IMR-90 (cell line): ENCODE results near the gene ANKMY2. TPM values are rescaled to one million over a fixed set of nuclear protein-coding genes. Genes with fewer than 3 reads are reported as not detected.

Source experiments
- ATAC-seq: fragments of 200-7000 bp; cut with Tn5 transposase; 2 replicates; pipeline ENCODE4 v1.9.1; 2020; ENCODE audit warnings: low read depth, mild to moderate bottlenecking, moderate library complexity
- BruUV-seq: library from RNA; stranded (reverse); fragments of 400-500 nt; replicated peaks from 2 replicates; lab custom pipeline; 2021; lab: Mats Ljungman, UMichigan
- CTCF ChIA-PET: fragments of 300-600 bp; formaldehyde crosslinking; extraction: SDS; loops from one replicate; lab custom pipeline; 2021; ENCODE audit warnings: antibody characterized with exemption; lab: Yijun Ruan, JAX
- POLR2A ChIA-PET: fragments of 300-600 bp; sonication (Branson Sonifier 250); formaldehyde crosslinking; loops from one replicate; lab custom pipeline; 2022; ENCODE audit warnings: antibody characterized with exemption; ENCODE audit not compliant: unreplicated experiment; lab: Charles Lee
- DNase-seq: peaks from one replicate; pipeline ENCODE4 v3.0.0; 2013
- H2AFZ ChIP-seq: replicated peaks from 2 replicates; pipeline ENCODE3; 2013; ENCODE audit warnings: low read length, mild to moderate bottlenecking; ENCODE audit not compliant: poor library complexity
- H2AK5ac ChIP-seq: 2 replicates; pipeline ENCODE4 v1.6.1; 2013; ENCODE audit warnings: low read depth, low read length, inconsistent platforms
- H2AK9ac ChIP-seq: replicated peaks from 2 replicates; pipeline ENCODE3; 2013; ENCODE audit warnings: mild to moderate bottlenecking, low read depth, low read length, moderate library complexity; ENCODE audit not compliant: poor library complexity
- H2BK120ac ChIP-seq: 2 replicates; pipeline ENCODE4 v1.6.1; 2013; ENCODE audit warnings: low read depth, low read length, inconsistent platforms
- H2BK15ac ChIP-seq: 3 replicates; pipeline ENCODE4 v1.6.1; 2013; ENCODE audit warnings: low read depth, low read length, inconsistent platforms
- H2BK20ac ChIP-seq: 2 replicates; pipeline ENCODE4 v1.6.1; 2013; ENCODE audit warnings: low read depth, mild to moderate bottlenecking, inconsistent platforms, low read length, moderate library complexity
- H2BK5ac ChIP-seq: 2 replicates; pipeline ENCODE4 v1.6.1; 2013; ENCODE audit warnings: mild to moderate bottlenecking, low read depth, low read length, inconsistent platforms; ENCODE audit not compliant: poor library complexity, severe bottlenecking
- H3K14ac ChIP-seq: replicated peaks from 2 replicates; pipeline ENCODE4 v1.6.1; 2013; ENCODE audit warnings: low read depth, low read length, inconsistent platforms
- H3K18ac ChIP-seq: 2 replicates; pipeline ENCODE4 v1.6.1; 2013; ENCODE audit warnings: low read depth, low read length, control low read depth
- H3K23ac ChIP-seq: 2 replicates; pipeline ENCODE4 v1.6.1; 2013; ENCODE audit warnings: low read depth, low read length, inconsistent platforms
- H3K27ac ChIP-seq: 2 replicates; pipeline ENCODE4 v1.5.1; 2013; ENCODE audit warnings: mild to moderate bottlenecking, control low read depth, low read length; ENCODE audit not compliant: insufficient read depth
- H3K27me3 ChIP-seq: 2 replicates; pipeline ENCODE4 v1.6.1; 2013; ENCODE audit warnings: low read length; ENCODE audit not compliant: control insufficient read depth, insufficient read depth
- H3K36me3 ChIP-seq: 2 replicates; pipeline ENCODE4 v1.6.1; 2013; ENCODE audit warnings: low read length, mixed read lengths; ENCODE audit not compliant: control insufficient read depth, insufficient read depth
- H3K4ac ChIP-seq: 2 replicates; pipeline ENCODE4 v1.6.1; 2013; ENCODE audit warnings: low read depth, low read length, inconsistent platforms
- H3K4me1 ChIP-seq: 2 replicates; pipeline ENCODE4 v1.6.1; 2013; ENCODE audit warnings: low read length, mixed read lengths; ENCODE audit not compliant: control insufficient read depth, insufficient read depth
- H3K4me2 ChIP-seq: 2 replicates; pipeline ENCODE4 v1.6.1; 2013; ENCODE audit warnings: low read depth, mild to moderate bottlenecking, control low read depth, low read length, moderate library complexity
- H3K4me3 ChIP-seq: 2 replicates; pipeline ENCODE4 v1.5.1; 2013; ENCODE audit warnings: low read depth, mild to moderate bottlenecking, control low read depth, low read length, moderate library complexity; ENCODE audit not compliant: insufficient read depth
- H3K56ac ChIP-seq: 2 replicates; pipeline ENCODE4 v1.6.1; 2013; ENCODE audit warnings: low read length, inconsistent platforms; ENCODE audit not compliant: insufficient read depth; ENCODE audit errors: extremely low read depth
- H3K79me1 ChIP-seq, 2 experiments: 2 replicates each; pipeline ENCODE4 v1.6.1; 2013; ENCODE audit warnings: low read length in 2 of 2, inconsistent platforms in 1 of 2, low read depth in 1 of 2
- H3K9ac ChIP-seq: 2 replicates; pipeline ENCODE4 v1.6.1; 2013; ENCODE audit warnings: low read depth, low read length, control low read depth
- H3K9me1 ChIP-seq: 2 replicates; pipeline ENCODE4 v1.6.1; 2013; ENCODE audit warnings: low read length, inconsistent platforms; ENCODE audit not compliant: insufficient read depth
- H3K9me3 ChIP-seq: 2 replicates; pipeline ENCODE4 v1.6.1; 2013; ENCODE audit warnings: low read length; ENCODE audit not compliant: control insufficient read depth, insufficient read depth
- H4K20me1 ChIP-seq: 2 replicates; pipeline ENCODE4 v1.6.1; 2013; ENCODE audit warnings: low read length, inconsistent platforms; ENCODE audit not compliant: insufficient read depth
- H4K5ac ChIP-seq: 2 replicates; pipeline ENCODE4 v1.6.1; 2013; ENCODE audit warnings: mild to moderate bottlenecking, low read depth, low read length, control low read depth
- H4K8ac ChIP-seq, 2 experiments: 2 replicates each; pipeline ENCODE4 v1.6.1; 2013; ENCODE audit warnings: low read depth in 2 of 2, low read length in 2 of 2, control low read depth in 1 of 2, inconsistent platforms in 1 of 2
- H4K91ac ChIP-seq: 2 replicates; pipeline ENCODE4 v1.6.1; 2013; ENCODE audit warnings: low read depth, low read length, inconsistent platforms; ENCODE audit not compliant: insufficient read depth
- BHLHE40 ChIP-seq: fragments of 150-350 bp; IDR thresholded peaks from 2 replicates; pipeline ENCODE4 v1.6.1; 2016; ENCODE audit warnings: mild to moderate bottlenecking, low read depth, low read length
- CEBPB ChIP-seq: IDR thresholded peaks from 2 replicates; pipeline ENCODE4 v1.6.1; 2012; ENCODE audit warnings: low read depth, low read length, improper control_type of control experiment
- CHD1 ChIP-seq: IDR thresholded peaks from 2 replicates; pipeline ENCODE4 v1.6.1; 2012; ENCODE audit warnings: low read depth, low read length, improper control_type of control experiment
- CTCF ChIP-seq: conservative IDR thresholded peaks from 2 replicates; pipeline ENCODE4 v1.5.1; 2012; ENCODE audit warnings: mild to moderate bottlenecking, low read depth, low read length, improper control_type of control experiment
- ELK1 ChIP-seq: fragments of 150-350 bp; IDR thresholded peaks from 2 replicates; pipeline ENCODE4 v1.6.1; 2016; ENCODE audit warnings: low read depth, mild to moderate bottlenecking, low read length, moderate library complexity, borderline replicate concordance
- FOS ChIP-seq: fragments of 150-350 bp; IDR thresholded peaks from 2 replicates; pipeline ENCODE4 v1.6.1; 2016; ENCODE audit warnings: low read depth, low read length
- MAFK ChIP-seq: IDR thresholded peaks from 2 replicates; pipeline ENCODE4 v1.6.1; 2012; ENCODE audit warnings: low read depth, low read length, improper control_type of control experiment
- MAZ ChIP-seq: IDR thresholded peaks from 2 replicates; pipeline ENCODE4 v1.6.1; 2012; ENCODE audit warnings: low read depth, mild to moderate bottlenecking, low read length, improper control_type of control experiment, moderate library complexity, borderline replicate concordance
- MXI1 ChIP-seq: IDR thresholded peaks from 2 replicates; pipeline ENCODE4 v1.6.1; 2012; ENCODE audit warnings: low read depth, mild to moderate bottlenecking, low read length, moderate library complexity, borderline replicate concordance
- NFE2L2 ChIP-seq: fragments of 150-350 bp; IDR thresholded peaks from 2 replicates; pipeline ENCODE4 v1.6.1; 2016; ENCODE audit warnings: low read depth, mild to moderate bottlenecking, low read length
- POLR2A ChIP-seq: IDR thresholded peaks from 2 replicates; pipeline ENCODE4 v1.6.1; 2012; ENCODE audit warnings: mild to moderate bottlenecking, low read depth, low read length
- RAD21 ChIP-seq: IDR thresholded peaks from 2 replicates; pipeline ENCODE4 v1.6.1; 2012; ENCODE audit warnings: low read length, improper control_type of control experiment
- RCOR1 ChIP-seq: IDR thresholded peaks from 2 replicates; pipeline ENCODE4 v1.6.1; 2012; ENCODE audit warnings: mild to moderate bottlenecking, low read length, improper control_type of control experiment; ENCODE audit not compliant: insufficient replicate concordance
- RFX5 ChIP-seq: IDR thresholded peaks from 2 replicates; pipeline ENCODE4 v1.8.0; 2012; ENCODE audit warnings: low read depth, mild to moderate bottlenecking, low read length, moderate library complexity
- SMC3 ChIP-seq: fragments of 150-350 bp; IDR thresholded peaks from 2 replicates; pipeline ENCODE4 v1.6.1; 2016; ENCODE audit warnings: low read depth, mild to moderate bottlenecking, antibody characterized with exemption, low read length, moderate library complexity
- USF2 ChIP-seq: fragments of 150-350 bp; IDR thresholded peaks from 2 replicates; pipeline ENCODE4 v1.6.1; 2017; ENCODE audit warnings: mild to moderate bottlenecking, antibody characterized with exemption, low read length, low read depth
- WGBS, 2 experiments: methylation state at CpG; one replicate each; pipeline versions ENCODE4 v1.1.5 to v1.1.7; 2013; ENCODE audit warnings: missing lambda C conversion rate in 2 of 2; ENCODE audit not compliant: insufficient read length in 1 of 2; ENCODE audit errors: extremely low coverage in 2 of 2; 5-methylcytosine and 5-hydroxymethylcytosine counted together
- dilution Hi-C: fragments of 300-500 bp; cut with HindIII; formaldehyde crosslinking; loops from one replicate; pipeline ENCODE4 v1.14.3; 2018; ENCODE audit warnings: low sequenced_read_pairs; ENCODE audit not compliant: unreplicated experiment
- in situ Hi-C: fragments of 300-500 bp; cut with MboI; formaldehyde crosslinking; loops from 3 replicates; pipeline ENCODE4 v1.14.3; 2019; ENCODE audit warnings: low sequenced_read_pairs, inconsistent platforms, mixed read lengths
- intact Hi-C: fragments of 100-400 bp; cut with micrococcal nuclease; formaldehyde crosslinking; loops from 2 replicates; pipeline ENCODE4 v1.10.0; 2022
- polyA plus RNA-seq, 3 experiments: library from polyadenylated mRNA; depleted of rRNA; stranded (reverse); fragments of >200 nt; gene quantifications; 2 replicates each; pipeline ENCODE4 v1.2.3, GENCODE V29; 2012; ENCODE audit warnings: low replicate concordance in 1 of 3
- total RNA-seq: library from RNA; depleted of rRNA; stranded (reverse); fragments of >200 nt; gene quantifications from 2 replicates; pipeline ENCODE4 v1.2.3, GENCODE V29; 2012

The ANKMY2 gene
- total and polyA plus RNA-seq, 2 of the 4 experiments (the other 2 are of a cell fraction) = 19.5 to 41.9 TPM

- POLR2A ChIA-PET = no interaction called here
- H3K79me1 ChIP-seq = no peaks in the 10 kb centered on the region
- H2BK20ac ChIP-seq = no peak overlapping the region
- no peak overlapping the region for H3K23ac ChIP-seq
- H3K9ac ChIP-seq = no peak overlapping the region
- CTCF ChIA-PET = no interaction called here
- BruUV-seq = no TSS peak
- H4K5ac ChIP-seq = no peak overlapping the region
- DNase-seq = no peak
- no peak overlapping the region for H3K4ac ChIP-seq
- no CpG with 5 or more reads among the region's 7 CpGs for WGBS, 2 experiments
- H3K4me3 ChIP-seq = no peak overlapping the region
- peaks cover 18% of the 10 kb centered on the region for H3K36me3 ChIP-seq
- no peak overlapping the region for H3K27ac ChIP-seq
- no peak overlapping the region for H2BK5ac ChIP-seq
- no peak overlapping the region for H2BK120ac ChIP-seq
- no peak overlapping the region for H2BK15ac ChIP-seq
- H3K14ac ChIP-seq = no peak overlapping the region
- H2AFZ ChIP-seq = no peak overlapping the region
- H2AK5ac ChIP-seq = no peak overlapping the region
- dilution Hi-C loops = no loop called here
- no peaks in the 10 kb centered on the region for H3K9me1 ChIP-seq
- no peak overlapping the region for H4K8ac ChIP-seq
- no peak overlapping the region for H3K4me2 ChIP-seq
- ATAC-seq = no peak
- in situ Hi-C loops = loop anchor here (25.0 kb wide), 1 partner anchor 312 kb away; no protein-coding TSS in a partner anchor
- H2AK9ac ChIP-seq = no peak overlapping the region
- H4K91ac ChIP-seq = no peak overlapping the region
- no peak for TF ChIP-seq RCOR1
- no peak for TF ChIP-seq SMC3
- TF ChIP-seq CHD1 = no peak
- TF ChIP-seq NFE2L2 = no peak
- TF ChIP-seq BHLHE40 = no peak
- TF ChIP-seq CEBPB = no peak
- TF ChIP-seq MXI1 = no peak
- no peak for TF ChIP-seq FOS
- TF ChIP-seq MAFK = no peak
- TF ChIP-seq RAD21 = no peak
- TF ChIP-seq RFX5 = no peak
- no peak for TF ChIP-seq POLR2A
- no peak for TF ChIP-seq CTCF
- TF ChIP-seq USF2 = no peak
- TF ChIP-seq ELK1 = no peak
- TF ChIP-seq MAZ = no peak
- no peak overlapping the region for H3K18ac ChIP-seq
- H3K4me1 ChIP-seq = no peaks in the 10 kb centered on the region
- no peaks in the 10 kb centered on the region for H3K27me3 ChIP-seq
- no peaks in the 10 kb centered on the region for H3K9me3 ChIP-seq
- no peaks in the 10 kb centered on the region for H4K20me1 ChIP-seq
- intact Hi-C loops = loop anchor here (5.0 kb wide), 1 partner anchor 547 kb away; no protein-coding TSS in a partner anchor
- H3K56ac ChIP-seq = no peak overlapping the region
Measured at GRCh38 chr7:16599860-16600259, 45.7 kb downstream of the ANKMY2 start.
